Colonic mucosa (tissue), 4 donors: Measurements from ENCODE around the gene GNPTG. TPM values are rescaled to one million over a fixed set of nuclear protein-coding genes. Genes with fewer than 3 reads are reported as not detected.

ENCODE experiments used
- DNase-seq: peaks from one replicate; pipeline ENCODE4 v3.0.0-alpha.2; 2020
- H3K27ac ChIP-seq: fragments of 200-600 bp; one replicate; pipeline ENCODE4 v1.8.0; 2021
- H3K27me3 ChIP-seq: fragments of 200-600 bp; one replicate; pipeline ENCODE4 v1.8.0; 2021
- H3K36me3 ChIP-seq: fragments of 200-600 bp; one replicate; pipeline ENCODE4 v1.8.0; 2021
- H3K4me1 ChIP-seq: fragments of 200-600 bp; one replicate; pipeline ENCODE4 v1.8.0; 2021; ENCODE audit warnings: mild to moderate bottlenecking
- H3K4me3 ChIP-seq: fragments of 200-600 bp; one replicate; pipeline ENCODE4 v1.8.0; 2021
- H3K9ac ChIP-seq, 2 donors: one replicate each; pipeline ENCODE4 v1.7.0; 2013; ENCODE audit warnings: control low read depth in 2 of 2, low read depth in 2 of 2, low read length in 2 of 2
- H3K9me3 ChIP-seq: fragments of 200-600 bp; one replicate; pipeline ENCODE4 v1.8.0; 2021
- intact Hi-C: fragments of 100-400 bp; cut with DNase I; formaldehyde crosslinking; loops from one replicate; pipeline ENCODE4 v1.14.1; 2022
- total RNA-seq, 2 donors: library from RNA; stranded (reverse); fragmentation: NEBNext Ultra II Directional in 1 of 2; extraction: Animal tissue kit (Norgen Biotek cat#: 25700) in 1 of 2; gene quantifications; one replicate each; pipeline ENCODE4 v1.2.1, GENCODE V29; 2021
- TF ChIP-seq, protein P1 (sequence below): fragments of 200-600 bp; IDR thresholded peaks from one replicate; pipeline ENCODE4 v1.8.0; 2022; ENCODE audit warnings: antibody characterized with exemption, mild to moderate bottlenecking
- donor health status: healthy.
- donor health status: DM: no; HTN: no; CAD: no.
- donor health status: DM: no; HTN: no; CAD: no.

Gene GNPTG
- total RNA-seq, 2 donors from 2014 or later = 48.2 to 59.1 TPM

- TF ChIP-seq, protein P1, sequence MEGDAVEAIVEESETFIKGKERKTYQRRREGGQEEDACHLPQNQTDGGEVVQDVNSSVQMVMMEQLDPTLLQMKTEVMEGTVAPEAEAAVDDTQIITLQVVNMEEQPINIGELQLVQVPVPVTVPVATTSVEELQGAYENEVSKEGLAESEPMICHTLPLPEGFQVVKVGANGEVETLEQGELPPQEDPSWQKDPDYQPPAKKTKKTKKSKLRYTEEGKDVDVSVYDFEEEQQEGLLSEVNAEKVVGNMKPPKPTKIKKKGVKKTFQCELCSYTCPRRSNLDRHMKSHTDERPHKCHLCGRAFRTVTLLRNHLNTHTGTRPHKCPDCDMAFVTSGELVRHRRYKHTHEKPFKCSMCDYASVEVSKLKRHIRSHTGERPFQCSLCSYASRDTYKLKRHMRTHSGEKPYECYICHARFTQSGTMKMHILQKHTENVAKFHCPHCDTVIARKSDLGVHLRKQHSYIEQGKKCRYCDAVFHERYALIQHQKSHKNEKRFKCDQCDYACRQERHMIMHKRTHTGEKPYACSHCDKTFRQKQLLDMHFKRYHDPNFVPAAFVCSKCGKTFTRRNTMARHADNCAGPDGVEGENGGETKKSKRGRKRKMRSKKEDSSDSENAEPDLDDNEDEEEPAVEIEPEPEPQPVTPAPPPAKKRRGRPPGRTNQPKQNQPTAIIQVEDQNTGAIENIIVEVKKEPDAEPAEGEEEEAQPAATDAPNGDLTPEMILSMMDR = no peak
- no peak overlapping the region for H3K4me3 ChIP-seq
- H3K9me3 ChIP-seq = no peaks in the 10 kb centered on the region
- no peak overlapping the region for H3K27ac ChIP-seq
- H3K27me3 ChIP-seq = no peaks in the 10 kb centered on the region
- H3K36me3 ChIP-seq = no peaks in the 10 kb centered on the region
- H3K9ac ChIP-seq = peak overlapping the region in 1 of 2 donors; percentile 40
- DNase-seq = no peak
- peaks cover 6% of the 10 kb centered on the region for H3K4me1 ChIP-seq
- intact Hi-C loops = no loop called here
Observed at GRCh38 chr16:1341495-1342420, 10.0 kb upstream of the GNPTG start.

GRCh38 chr16:1342526-1343427 lies 9.0 kb upstream of the GNPTG start:
- Histone ChIP-seq H3K4me1 (peaks cover 6% of the 10 kb centered on the region), H3K9ac (peak overlapping the region in 1 of 2 donors; percentile 40), H3K4me3 (peak overlapping the region; percentile 30), H3K9me3 (no peaks in the 10 kb centered on the region), H3K36me3 (no peaks in the 10 kb centered on the region), H3K27me3 (no peaks in the 10 kb centered on the region), H3K27ac (no peak overlapping the region)
- intact Hi-C loops = no loop called here
- peak; percentile 99 for DNase-seq
- TF ChIP-seq, protein P1 = no peak

GRCh38 chr16:1343428-1344242 lies 8.1 kb upstream of the GNPTG start:
- Histone ChIP-seq H3K4me3 (peak overlapping the region; percentile 30), H3K4me1 (peaks cover 6% of the 10 kb centered on the region), H3K36me3 (no peaks in the 10 kb centered on the region), H3K9ac (peak overlapping the region in 1 of 2 donors; percentile 30), H3K9me3 (no peaks in the 10 kb centered on the region), H3K27ac (no peak overlapping the region), H3K27me3 (no peaks in the 10 kb centered on the region)
- peak; percentile 30 for DNase-seq
- TF ChIP-seq, protein P1 = no peak
- intact Hi-C loops = no loop called here

DNA sequence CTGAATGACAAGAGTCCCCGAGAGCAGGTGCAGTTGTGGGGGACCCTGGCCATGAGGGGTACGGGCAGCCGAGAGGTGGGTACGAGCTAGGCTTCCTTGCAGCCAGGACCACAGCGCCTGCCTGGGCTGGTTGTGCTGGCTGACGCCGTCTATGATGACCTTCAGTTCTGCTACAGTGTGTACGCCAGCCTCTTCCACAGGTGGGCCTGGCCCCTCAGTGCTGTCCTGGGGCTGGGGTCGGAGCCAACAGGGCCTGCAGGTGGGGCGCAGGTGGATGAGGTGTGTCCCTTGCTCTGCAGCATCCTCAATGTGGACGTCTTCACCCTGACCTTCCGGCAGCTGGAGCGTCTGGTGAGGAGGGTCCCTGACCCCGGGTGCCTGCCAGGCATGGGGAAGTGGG lies 7.2 kb upstream of the GNPTG start:
- Histone ChIP-seq H3K27me3 (no peaks in the 10 kb centered on the region), H3K9ac (no peak overlapping the region), H3K9me3 (no peaks in the 10 kb centered on the region), H3K4me3 (no peak overlapping the region), H3K4me1 (peaks cover 6% of the 10 kb centered on the region), H3K36me3 (no peaks in the 10 kb centered on the region), H3K27ac (no peak overlapping the region)
- TF ChIP-seq, protein P1 = no peak
- intact Hi-C loops = no loop called here
- DNase-seq = no peak

GRCh38 chr16:1345087-1345486 lies 6.6 kb upstream of the GNPTG start:
- Histone ChIP-seq H3K27ac (no peak overlapping the region), H3K4me3 (no peak overlapping the region), H3K9me3 (no peaks in the 10 kb centered on the region), H3K9ac (no peak overlapping the region), H3K4me1 (peaks cover 6% of the 10 kb centered on the region), H3K36me3 (no peaks in the 10 kb centered on the region), H3K27me3 (no peaks in the 10 kb centered on the region)
- intact Hi-C loops = no loop called here
- TF ChIP-seq, protein P1 = no peak
- DNase-seq = no peak
